Upper lobe of left lung (tissue), 6 donors: ENCODE results near the gene MRO. TPM values are rescaled to one million over a fixed set of nuclear protein-coding genes. Genes with fewer than 3 reads are reported as not detected.

Experiments
- ATAC-seq, 2 donors: fragments of 200-7000 bp; cut with Tn5 transposase; one replicate each; pipeline ENCODE4 v1.9.1; 2022; ENCODE audit warnings: mild to moderate bottlenecking in 2 of 2, moderate library complexity in 2 of 2; ENCODE audit not compliant: low FRiP score in 2 of 2
- DNase-seq, 2 donors: peaks; one replicate each; pipeline ENCODE4 v3.0.0-alpha.2; 2019 to 2020
- H3K27ac ChIP-seq, 4 donors: fragments of 200-600 bp; sonication (generic); one replicate each; pipeline ENCODE4 v1.5.1; 2016 to 2019
- H3K27me3 ChIP-seq, 4 donors: fragments of 200-600 bp; sonication (generic); one replicate each; pipeline ENCODE4 v1.5.1; 2017 to 2019
- H3K36me3 ChIP-seq, 4 donors: fragments of 200-600 bp; sonication (generic); one replicate each; pipeline ENCODE4 v1.5.1; 2016 to 2019
- H3K4me1 ChIP-seq, 4 donors: fragments of 200-600 bp; sonication (generic); one replicate each; pipeline ENCODE4 v1.5.1; 2018 to 2019
- H3K4me3 ChIP-seq, 4 donors: fragments of 200-600 bp; sonication (generic); one replicate each; pipeline ENCODE4 v1.5.1; 2017 to 2019; ENCODE audit warnings: mild to moderate bottlenecking in 2 of 4, moderate library complexity in 1 of 4
- H3K9me3 ChIP-seq, 4 donors: fragments of 200-600 bp; sonication (generic); one replicate each; pipeline ENCODE4 v1.5.1; 2018 to 2019
- CTCF ChIP-seq, 6 experiments: fragments of 450-650 bp in 4 of 6; fragments of 200-600 bp in 2 of 6; sonication (generic) in 2 of 6; IDR thresholded peaks; one replicate each; pipeline ENCODE4 v1.5.1; 2016 to 2019; ENCODE audit warnings: antibody characterized with exemption in 6 of 6
- EP300 ChIP-seq, 4 donors: sonication (generic); formaldehyde crosslinking; IDR thresholded peaks; one replicate each; pipeline ENCODE4 v1.5.1; 2017; ENCODE audit warnings: antibody characterized with exemption in 4 of 4, control low read depth in 2 of 4
- POLR2A ChIP-seq, 4 donors: fragments of 450-650 bp; IDR thresholded peaks; one replicate each; pipeline ENCODE4 v1.5.1; 2016 to 2017; ENCODE audit warnings: antibody characterized with exemption in 4 of 4, mild to moderate bottlenecking in 2 of 4
- POLR2AphosphoS5 ChIP-seq, 2 donors: sonication (generic); formaldehyde crosslinking; IDR thresholded peaks; one replicate each; pipeline ENCODE4 v1.5.1; 2017; ENCODE audit warnings: antibody characterized with exemption in 2 of 2
- whole genome bisulfite sequencing, 2 donors: methylation state at CpG; one replicate each; pipeline ENCODE4 v1.1.5; 2017 to 2018; 5-methylcytosine and 5-hydroxymethylcytosine counted together
- total RNA-seq, 6 donors: library from RNA; depleted of rRNA in 4 of 6; stranded (reverse); fragments of >200 nt in 4 of 6; gene quantifications; one replicate each; pipeline versions ENCODE4 v1.1.0 to v1.2.1, GENCODE V29; 2016 to 2021
- donor health status: DM: no; HTN: no; CAD: no; lungs with moderate emphysema.
- donor health status: DM: no; HTN: yes; CAD: no; lungs with severe emphysema.

Gene MRO
- total RNA-seq, 6 donors from 2014 or later: 0.46 to 0.77 (median 0.71) TPM; not detected in 3

DNA sequence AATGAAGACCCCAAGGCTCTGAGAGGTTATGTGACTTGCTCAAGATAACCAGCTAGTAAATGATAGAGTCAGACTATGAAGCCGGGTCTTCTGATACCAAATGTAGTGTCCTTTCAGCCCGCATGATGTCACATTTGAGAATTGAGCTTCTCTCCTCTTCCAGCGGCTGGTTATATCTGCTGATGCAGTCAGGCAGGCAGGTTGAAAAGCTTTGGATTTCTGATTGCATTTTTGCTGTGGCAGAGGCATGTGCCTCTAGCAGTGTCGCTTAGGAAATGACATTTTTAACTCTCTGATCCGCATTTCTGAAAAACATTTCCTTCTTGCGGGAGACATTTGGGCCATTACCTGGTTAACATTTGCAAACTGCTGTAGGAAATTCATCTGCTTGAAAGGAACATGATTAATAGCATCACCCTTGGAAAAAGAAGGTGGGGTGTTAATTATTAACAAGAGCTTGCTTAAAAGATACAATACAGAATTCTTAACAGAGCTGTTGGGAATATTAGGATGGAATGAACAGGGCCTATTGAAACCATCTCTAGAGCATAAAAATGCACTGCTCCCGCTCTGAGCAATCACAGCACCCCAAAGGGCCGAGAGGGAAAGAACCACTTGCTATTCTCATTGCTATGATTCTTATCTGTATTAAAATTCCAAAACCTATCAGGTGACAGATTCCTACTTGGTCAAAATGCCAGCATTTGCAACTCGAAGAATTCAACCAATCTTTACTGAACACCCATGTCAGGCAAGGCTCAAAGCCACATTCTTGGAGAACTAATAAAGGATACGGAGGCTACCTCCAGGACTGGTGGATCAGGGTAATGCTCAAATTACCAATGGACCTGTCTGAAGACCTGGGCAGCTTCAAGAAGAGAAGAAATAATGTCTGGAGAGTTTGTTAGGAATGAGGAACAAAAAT is 25.9 kb downstream of the MRO start:
- Histone ChIP-seq H3K4me1 (no peaks in the 10 kb centered on the region), H3K4me3 (no peak overlapping the region), H3K36me3 (no peaks in the 10 kb centered on the region), H3K9me3 (no peaks in the 10 kb centered on the region), H3K27me3 (no peaks in the 10 kb centered on the region), H3K27ac (no peak overlapping the region)
- ATAC-seq: no peak
- no peak for DNase-seq
- TF ChIP-seq CTCF (IDR thresholded peaks at IDR 0.05) (no peak), POLR2AphosphoS5 (IDR thresholded peaks at IDR 0.05) (no peak), POLR2A (IDR thresholded peaks at IDR 0.05) (no peak), EP300 (IDR thresholded peaks at IDR 0.05) (no peak)
- 82 to 91% methylated on average over 10 of the region's 10 CpGs for WGBS, 2 donors

DNA sequence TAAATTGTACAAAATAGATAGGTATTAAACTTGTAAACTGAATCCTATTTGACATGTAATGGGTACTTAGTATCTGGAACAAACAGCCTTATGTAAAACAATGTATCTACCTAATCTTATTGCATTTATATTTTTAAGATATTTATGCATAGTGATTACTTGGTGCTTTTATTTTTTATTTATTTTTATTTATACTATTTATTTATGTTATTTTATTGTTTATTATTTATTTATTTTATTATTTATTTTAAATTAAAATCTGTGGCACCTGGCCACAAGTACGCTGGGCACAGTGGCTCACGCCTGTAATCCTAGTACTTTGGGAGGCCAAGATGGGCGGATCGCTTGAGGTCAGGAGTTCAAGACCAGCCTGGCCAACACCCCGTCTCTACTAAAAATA is 26.9 kb downstream of the MRO start:
- no peak for TF ChIP-seq EP300 (IDR thresholded peaks at IDR 0.05)

GRCh38 chr18:50791599-50792438 is 28.0 kb downstream of the MRO start:
- no peak overlapping the region for H3K4me3 ChIP-seq
- no peaks in the 10 kb centered on the region for H3K27me3 ChIP-seq
- no peaks in the 10 kb centered on the region for H3K4me1 ChIP-seq
- no peaks in the 10 kb centered on the region for H3K36me3 ChIP-seq
- H3K9me3 ChIP-seq: no peaks in the 10 kb centered on the region
- 71 to 72% methylated on average over 4 of the region's 4 CpGs for WGBS, 2 donors
- no peak for DNase-seq
- no peak for ATAC-seq
- TF ChIP-seq CTCF (IDR thresholded peaks at IDR 0.05) (no peak), POLR2A (IDR thresholded peaks at IDR 0.05) (no peak), POLR2AphosphoS5 (IDR thresholded peaks at IDR 0.05) (no peak), EP300 (IDR thresholded peaks at IDR 0.05) (no peak)
- no peak overlapping the region for H3K27ac ChIP-seq

More for the DNA sequence above, 26.9 kb downstream of the MRO start:
- DNase-seq (no peak), ATAC-seq (no peak)
- no peak overlapping the region for H3K27ac ChIP-seq
- H3K27me3 ChIP-seq: no peaks in the 10 kb centered on the region
- no peaks in the 10 kb centered on the region for H3K4me1 ChIP-seq
- 92 to 95% methylated on average over 5 of the region's 5 CpGs for WGBS, 2 donors
- H3K9me3 ChIP-seq: no peaks in the 10 kb centered on the region
- no peaks in the 10 kb centered on the region for H3K36me3 ChIP-seq
- no peak overlapping the region for H3K4me3 ChIP-seq

GRCh38 chr18:50790948-50791347 is 28.9 kb downstream of the MRO start:
- no peaks in the 10 kb centered on the region for H3K27me3 ChIP-seq
- H3K36me3 ChIP-seq: no peaks in the 10 kb centered on the region
- DNase-seq (no peak), ATAC-seq (no peak)
- H3K27ac ChIP-seq: no peak overlapping the region
- WGBS, 2 donors: 56 to 74% methylated on average over 3 of the region's 3 CpGs
- H3K4me1 ChIP-seq: no peaks in the 10 kb centered on the region
- no peak overlapping the region for H3K4me3 ChIP-seq
- H3K9me3 ChIP-seq: no peaks in the 10 kb centered on the region
- TF ChIP-seq EP300 (IDR thresholded peaks at IDR 0.05) (no peak), POLR2AphosphoS5 (IDR thresholded peaks at IDR 0.05) (no peak), POLR2A (IDR thresholded peaks at IDR 0.05) (no peak), CTCF (IDR thresholded peaks at IDR 0.05) (no peak)

DNA sequence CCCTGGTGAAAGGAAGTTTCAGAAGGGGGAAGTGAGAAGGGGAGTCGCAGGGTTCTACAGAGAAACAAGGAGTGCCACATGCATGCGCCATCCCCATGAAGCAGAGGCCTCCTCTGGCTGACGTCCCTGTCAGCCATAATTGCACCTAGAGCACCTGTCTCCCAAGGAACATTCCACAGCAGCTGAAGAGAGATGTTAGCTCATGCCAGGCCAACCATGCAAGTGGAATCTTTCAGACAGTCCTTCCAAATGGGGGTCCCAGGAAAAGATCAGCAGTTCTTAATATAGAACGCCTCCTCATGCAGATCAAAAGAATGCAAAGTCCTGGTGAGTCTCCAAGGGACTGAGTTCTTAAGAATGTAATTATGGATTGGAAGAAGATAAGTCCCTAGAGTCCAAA is 29.6 kb downstream of the MRO start:
- no peak for TF ChIP-seq POLR2A (IDR thresholded peaks at IDR 0.05)
- no peak for TF ChIP-seq POLR2AphosphoS5 (IDR thresholded peaks at IDR 0.05)
- TF ChIP-seq EP300 (IDR thresholded peaks at IDR 0.05): no peak
- ATAC-seq: no peak
- WGBS, 2 donors: 62 to 72% methylated on average over 4 of the region's 4 CpGs

More for the DNA sequence above, 29.6 kb downstream of the MRO start:
- no peaks in the 10 kb centered on the region for H3K4me1 ChIP-seq
- H3K36me3 ChIP-seq: no peaks in the 10 kb centered on the region
- H3K9me3 ChIP-seq: no peaks in the 10 kb centered on the region
- DNase-seq: no peak
- H3K27ac ChIP-seq: no peak overlapping the region
- H3K4me3 ChIP-seq: no peak overlapping the region
- H3K27me3 ChIP-seq: no peaks in the 10 kb centered on the region
